LHCN-M2 (cell line): Measurements from ENCODE around the gene SLMAP. TPM values are rescaled to one million over a fixed set of nuclear protein-coding genes. Genes with fewer than 3 reads are reported as not detected.
A peak's percentile ranks its signal among the peaks of the same experiment; 100 is the strongest.

Source experiments
- DNase-seq: peaks from one replicate; pipeline ENCODE4 v3.0.0-alpha.2; 2012; ENCODE audit warnings: low read depth
- polyA plus RNA-seq: library from polyadenylated mRNA; unstranded; fragments of >200 nt; gene quantifications from one replicate; pipeline ENCODE4 v1.2.1, GENCODE V29; 2012; ENCODE audit warnings: missing spikeins
- total RNA-seq: library from RNA; depleted of rRNA; stranded (reverse); fragments of >200 nt; gene quantifications from 2 replicates; pipeline ENCODE4 v1.2.3, GENCODE V29; 2014; rRNA removed

SLMAP gene
- total RNA-seq: 30.0 and 32.3 TPM in 2 replicates
- polyA plus RNA-seq: 8.6 TPM

GRCh38 chr3:57755741-57756527 is at the start of gene SLMAP:
Gene SLMAP (plus strand): TSS chr3:57756309. CDS start chr3:57757652, 1,343 bp downstream.
- peak; percentile 97 for DNase-seq

- peak; percentile 56 for DNase-seq
Measured at GRCh38 chr3:57706462-57706861, 49.6 kb upstream of the SLMAP start.

- DNase-seq: no peak
Measured at GRCh38 chr3:57709031-57709430, 47.1 kb upstream of the SLMAP start.

- peak; percentile 11 for DNase-seq
Measured at GRCh38 chr3:57709559-57709958, 46.5 kb upstream of the SLMAP start.

- DNase-seq: no peak
Measured at GRCh38 chr3:57715686-57716085, 40.4 kb upstream of the SLMAP start.

- DNase-seq: no peak
Measured at GRCh38 chr3:57717205-57717868, 38.8 kb upstream of the SLMAP start.

GRCh38 chr3:57718118-57718517 is 38.0 kb upstream of the SLMAP start:
- DNase-seq: no peak

- DNase-seq: no peak
Measured at GRCh38 chr3:57726397-57726796, 29.7 kb upstream of the SLMAP start.

- DNase-seq: no peak
Measured at GRCh38 chr3:57727106-57727505, 29.0 kb upstream of the SLMAP start.

GRCh38 chr3:57729334-57730045 is 26.6 kb upstream of the SLMAP start:
- no peak for DNase-seq

GRCh38 chr3:57730682-57731081 is 25.4 kb upstream of the SLMAP start:
- no peak for DNase-seq

GRCh38 chr3:57731311-57731710 is 24.8 kb upstream of the SLMAP start:
- no peak for DNase-seq

- no peak for DNase-seq
Measured at GRCh38 chr3:57733790-57734189, 22.3 kb upstream of the SLMAP start.

- no peak for DNase-seq
Measured at GRCh38 chr3:57735405-57735804, 20.7 kb upstream of the SLMAP start.

GRCh38 chr3:57737840-57738239 is 18.3 kb upstream of the SLMAP start:
- no peak for DNase-seq

GRCh38 chr3:57738391-57738790 is 17.7 kb upstream of the SLMAP start:
- DNase-seq: no peak

- no peak for DNase-seq
Measured at GRCh38 chr3:57740027-57740426, 16.1 kb upstream of the SLMAP start.

GRCh38 chr3:57743496-57743895 is 12.6 kb upstream of the SLMAP start:
- DNase-seq: no peak

- DNase-seq: no peak
Measured at GRCh38 chr3:57745101-57745500, 11.0 kb upstream of the SLMAP start.

- no peak for DNase-seq
Measured at GRCh38 chr3:57746156-57747010, 9.7 kb upstream of the SLMAP start.

GRCh38 chr3:57749542-57749941 is 6.6 kb upstream of the SLMAP start:
- DNase-seq: no peak
